CD4-positive, alpha-beta T cell (primary cell): ENCODE data around the gene DDX56. TPM values are rescaled to one million over a fixed set of nuclear protein-coding genes. Genes with fewer than 3 reads are reported as not detected.

Experiments used
- ATAC-seq: fragments of 200-7000 bp; cut with Tn5 transposase; one replicate; pipeline ENCODE4 v1.10.0; 2022; ENCODE audit warnings: mild to moderate bottlenecking; ENCODE audit not compliant: poor library complexity
- CTCF ChIA-PET: fragments of 350-600 bp; sonication (Branson Sonifier 250); formaldehyde crosslinking; loops from one replicate; lab custom pipeline; 2021; ENCODE audit warnings: antibody characterized with exemption, inconsistent platforms; lab: Charles Lee
- POLR2A ChIA-PET: fragments of 350-600 bp; sonication (Branson Sonifier 250); formaldehyde crosslinking; loops from one replicate; lab custom pipeline; 2021; ENCODE audit warnings: antibody characterized with exemption, inconsistent platforms; lab: Charles Lee
- DNase-seq, 14 experiments: peaks; one replicate each; pipeline ENCODE4 v3.0.0-alpha.2; 2013 to 2020; ENCODE audit warnings: mixed read lengths in 2 of 14
- H3K27ac ChIP-seq, 2 donors: one replicate each; pipeline versions ENCODE4 v1.5.1 to v1.7.0; 2013; ENCODE audit warnings: low read length in 2 of 2, low read depth in 1 of 2, mild to moderate bottlenecking in 1 of 2
- H3K27me3 ChIP-seq, 2 experiments: 1 replicate in 1 of 2; 2 replicates in 1 of 2; pipeline versions ENCODE4 v1.6.1 to v1.7.0; 2013; ENCODE audit warnings: low read length in 2 of 2, control low read depth in 1 of 2, mild to moderate bottlenecking in 1 of 2, moderate library complexity in 1 of 2; ENCODE audit not compliant: insufficient read depth in 2 of 2, control insufficient read depth in 1 of 2
- H3K36me3 ChIP-seq: one replicate; pipeline ENCODE4 v1.6.1; 2013; ENCODE audit warnings: low read length, control low read depth; ENCODE audit not compliant: insufficient read depth
- H3K4me1 ChIP-seq: one replicate; pipeline ENCODE4 v1.6.1; 2013; ENCODE audit warnings: low read length, control low read depth; ENCODE audit not compliant: insufficient read depth
- H3K4me3 ChIP-seq: one replicate; pipeline ENCODE4 v1.5.1; 2013; ENCODE audit warnings: mild to moderate bottlenecking, low read length, moderate library complexity
- H3K9me3 ChIP-seq, 2 experiments: 1 replicate in 1 of 2; 2 replicates in 1 of 2; pipeline versions ENCODE4 v1.6.1 to v1.7.0; 2013; ENCODE audit warnings: low read length in 2 of 2, mild to moderate bottlenecking in 2 of 2, control low read depth in 1 of 2, moderate library complexity in 1 of 2; ENCODE audit not compliant: control insufficient read depth in 1 of 2, insufficient read depth in 1 of 2
- H3K27ac Mint-ChIP-seq: one replicate; pipeline ENCODE4 v1.8.0; 2020; ENCODE audit warnings: mixed read lengths
- H3K27me3 Mint-ChIP-seq: one replicate; pipeline ENCODE4 v1.8.0; 2021; ENCODE audit warnings: mixed read lengths
- H3K36me3 Mint-ChIP-seq: one replicate; pipeline ENCODE4 v1.8.0; 2021; ENCODE audit warnings: low read depth, mixed read lengths
- H3K4me1 Mint-ChIP-seq: one replicate; pipeline ENCODE4 v1.8.0; 2021; ENCODE audit warnings: low read depth, mixed read lengths
- H3K4me3 Mint-ChIP-seq: one replicate; pipeline ENCODE4 v1.8.0; 2020; ENCODE audit warnings: mild to moderate bottlenecking, mixed read lengths
- H3K9me3 Mint-ChIP-seq: one replicate; pipeline ENCODE4 v1.8.0; 2020; ENCODE audit warnings: mixed read lengths
- CTCF ChIP-seq: fragments of 200-600 bp; IDR thresholded peaks from one replicate; pipeline ENCODE4 v1.8.0; 2022; ENCODE audit warnings: antibody characterized with exemption, mild to moderate bottlenecking
- intact Hi-C, 2 experiments: fragments of 100-400 bp; cut with DNase I in 1 of 2; cut with micrococcal nuclease in 1 of 2; formaldehyde crosslinking; loops; one replicate each; pipeline versions ENCODE4 v1.15.1 to v1.9.0; 2023 to 2025; cut with DNase I, micrococcal nuclease
- total RNA-seq, 174 experiments: library from RNA in 2 of 174; stranded (reverse) in 2 of 174; gene quantifications; one replicate each; pipeline ENCODE4 v1.2.3 and lab custom pipeline; 2021 to 2026

DDX56 gene
- total RNA-seq, 2 experiments from 2014 or later, result 126 to 127 TPM

GRCh38 chr7:44604941-44605340 is 31.2 kb upstream of the DDX56 start:
- DNase-seq (no peak), ATAC-seq (no peak)
- peaks cover 5% of the 10 kb centered on the region for H3K27me3 Mint-ChIP-seq
- no peak overlapping the region for H3K4me3 ChIP-seq
- CTCF ChIA-PET, result interaction anchor here (1.1 kb wide), 1 partner anchor 58 kb away, joined by 3 read pairs; no protein-coding TSS in a partner anchor
- peak overlapping the region in 1 of 2 donors; percentile 61 for H3K27ac ChIP-seq
- H3K27ac Mint-ChIP-seq, result peak overlapping the region; percentile 100
- H3K9me3 Mint-ChIP-seq, result no peaks in the 10 kb centered on the region
- H3K4me1 Mint-ChIP-seq, result peaks cover 38% of the 10 kb centered on the region
- no peaks in the 10 kb centered on the region for H3K9me3 ChIP-seq
- H3K36me3 ChIP-seq, result no peaks in the 10 kb centered on the region
- no peak for TF ChIP-seq CTCF
- H3K36me3 Mint-ChIP-seq, result peaks cover 16% of the 10 kb centered on the region
- peaks cover 33% of the 10 kb centered on the region for H3K4me1 ChIP-seq
- intact Hi-C loops, result loop anchor here (5.0 kb wide), 2 partner anchors 192 to 282 kb away; partner anchors contain the start of genes PPIA (in 2 of the 2) and PURB (in 1 of the 2)
- POLR2A ChIA-PET, result interaction anchor here (0.6 to 3.8 kb wide), 6 partner anchors 11 to 400 kb away, joined by 4 to 229 read pairs (median 51); partner anchors contain the start of genes H2AZ2, PURB and TMED4
- no peaks in the 10 kb centered on the region for H3K27me3 ChIP-seq
- H3K4me3 Mint-ChIP-seq, result peak overlapping the region; percentile 62

GRCh38 chr7:44603193-44603592 is 29.5 kb upstream of the DDX56 start:
- peaks cover 23% of the 10 kb centered on the region for H3K4me1 Mint-ChIP-seq
- POLR2A ChIA-PET, result no interaction called here
- intact Hi-C loops, result no loop called here
- no peaks in the 10 kb centered on the region for H3K9me3 Mint-ChIP-seq
- Histone ChIP-seq H3K9me3 (no peaks in the 10 kb centered on the region), H3K27me3 (no peaks in the 10 kb centered on the region), H3K4me3 (no peak overlapping the region), H3K4me1 (peaks cover 18% of the 10 kb centered on the region), H3K36me3 (no peaks in the 10 kb centered on the region), H3K27ac (no peak overlapping the region)
- peaks cover 5% of the 10 kb centered on the region for H3K27me3 Mint-ChIP-seq
- ATAC-seq (no peak), DNase-seq (no peak)
- H3K4me3 Mint-ChIP-seq, result no peak overlapping the region
- no peak overlapping the region for H3K27ac Mint-ChIP-seq
- H3K36me3 Mint-ChIP-seq, result peaks cover 16% of the 10 kb centered on the region
- TF ChIP-seq CTCF, result no peak
- CTCF ChIA-PET, result no interaction called here

- POLR2A ChIA-PET, result interaction anchor here (0.7 kb wide), 1 partner anchor 24 kb away, joined by 3 read pairs; no protein-coding TSS in a partner anchor
- H3K4me1 Mint-ChIP-seq, result peaks cover 18% of the 10 kb centered on the region
- H3K4me3 Mint-ChIP-seq, result no peak overlapping the region
- Histone ChIP-seq H3K9me3 (no peaks in the 10 kb centered on the region), H3K4me1 (peaks cover 12% of the 10 kb centered on the region), H3K27ac (no peak overlapping the region), H3K36me3 (no peaks in the 10 kb centered on the region), H3K4me3 (no peak overlapping the region), H3K27me3 (no peaks in the 10 kb centered on the region)
- H3K27ac Mint-ChIP-seq, result no peak overlapping the region
- CTCF ChIA-PET, result no interaction called here
- H3K36me3 Mint-ChIP-seq, result peaks cover 15% of the 10 kb centered on the region
- no peaks in the 10 kb centered on the region for H3K9me3 Mint-ChIP-seq
- intact Hi-C loops, result no loop called here
- H3K27me3 Mint-ChIP-seq, result peaks cover 5% of the 10 kb centered on the region
- no peak for TF ChIP-seq CTCF
- DNase-seq (no peak), ATAC-seq (no peak)
These were observed 28.8 kb upstream of the DDX56 start for GRCh38 chr7:44602576-44602910.
